AG09319 (cell line): ENCODE data around the gene IPO4.

Source experiments
- DNase-seq: peaks from one replicate; pipeline ENCODE4 v3.0.0-alpha.2; 2010; ENCODE audit warnings: low read depth; ENCODE audit errors: extremely low read depth
- TF ChIP-seq, protein P1 (sequence below): IDR thresholded peaks from 2 replicates; pipeline ENCODE4 v1.5.1; 2011; ENCODE audit warnings: low read depth, mild to moderate bottlenecking, inconsistent platforms, low read length, moderate library complexity

The IPO4 gene

DNA sequence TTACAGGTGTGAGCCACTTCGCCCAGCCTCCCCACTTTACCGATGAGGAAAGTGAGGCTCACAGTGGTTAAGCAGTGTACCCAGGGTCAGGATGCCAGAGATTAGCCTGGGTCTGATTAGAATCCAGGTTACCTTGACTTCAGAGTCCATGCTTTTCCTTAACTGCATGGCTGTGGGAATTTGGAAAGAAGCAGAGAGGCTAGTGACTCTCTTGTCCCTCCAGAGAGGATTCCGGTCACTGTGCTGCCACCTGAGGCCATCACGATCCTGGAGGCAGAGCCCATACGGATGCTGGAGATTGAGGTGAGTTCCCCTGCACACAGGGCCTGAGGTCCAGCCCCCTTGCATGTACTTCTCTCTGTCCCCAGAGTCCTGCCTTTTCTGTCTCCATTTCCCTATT, 12.0 kb downstream of the IPO4 start:
- DNase-seq = no peak
- TF ChIP-seq, protein P1, sequence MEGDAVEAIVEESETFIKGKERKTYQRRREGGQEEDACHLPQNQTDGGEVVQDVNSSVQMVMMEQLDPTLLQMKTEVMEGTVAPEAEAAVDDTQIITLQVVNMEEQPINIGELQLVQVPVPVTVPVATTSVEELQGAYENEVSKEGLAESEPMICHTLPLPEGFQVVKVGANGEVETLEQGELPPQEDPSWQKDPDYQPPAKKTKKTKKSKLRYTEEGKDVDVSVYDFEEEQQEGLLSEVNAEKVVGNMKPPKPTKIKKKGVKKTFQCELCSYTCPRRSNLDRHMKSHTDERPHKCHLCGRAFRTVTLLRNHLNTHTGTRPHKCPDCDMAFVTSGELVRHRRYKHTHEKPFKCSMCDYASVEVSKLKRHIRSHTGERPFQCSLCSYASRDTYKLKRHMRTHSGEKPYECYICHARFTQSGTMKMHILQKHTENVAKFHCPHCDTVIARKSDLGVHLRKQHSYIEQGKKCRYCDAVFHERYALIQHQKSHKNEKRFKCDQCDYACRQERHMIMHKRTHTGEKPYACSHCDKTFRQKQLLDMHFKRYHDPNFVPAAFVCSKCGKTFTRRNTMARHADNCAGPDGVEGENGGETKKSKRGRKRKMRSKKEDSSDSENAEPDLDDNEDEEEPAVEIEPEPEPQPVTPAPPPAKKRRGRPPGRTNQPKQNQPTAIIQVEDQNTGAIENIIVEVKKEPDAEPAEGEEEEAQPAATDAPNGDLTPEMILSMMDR = no peak

GRCh38 chr14:24172871-24173281, 15.7 kb downstream of the IPO4 start:
- no peak for DNase-seq
- TF ChIP-seq, protein P1 = no peak

DNA sequence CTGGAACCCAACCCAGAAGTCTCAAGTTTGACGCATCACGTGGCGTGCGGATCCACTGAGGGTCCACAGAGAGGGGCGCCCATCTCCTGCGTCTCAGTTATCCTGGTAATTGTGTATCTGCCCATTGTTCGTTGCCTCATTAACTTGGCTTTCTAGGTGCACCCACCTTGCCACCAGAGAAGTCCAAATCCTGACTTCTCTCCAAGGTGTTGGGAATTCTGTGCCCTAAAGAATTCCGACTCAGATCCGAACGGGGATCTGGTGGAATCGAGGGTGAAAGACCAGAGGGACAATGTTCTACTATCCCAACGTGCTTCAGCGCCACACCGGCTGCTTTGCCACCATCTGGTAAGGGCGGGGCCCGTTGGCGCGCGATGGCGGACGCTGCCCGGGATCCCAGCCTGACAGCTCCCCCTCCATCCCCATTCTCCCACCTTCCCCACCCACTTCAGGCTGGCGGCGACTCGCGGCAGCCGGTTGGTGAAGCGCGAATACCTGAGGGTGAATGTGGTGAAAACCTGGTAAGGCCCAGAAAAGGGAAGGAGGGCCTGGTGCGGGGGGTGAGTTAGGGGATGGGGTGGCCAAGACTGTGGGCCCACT, 16.3 kb downstream of the IPO4 start:
- DNase-seq = no peak
- TF ChIP-seq, protein P1 = no peak

GRCh38 chr14:24171422-24172260, 17.0 kb downstream of the IPO4 start, which contains the start of gene REC8:
REC8 (plus strand) TSS chr14:24172080; CDS start chr14:24172553, 473 bp downstream.
- TF ChIP-seq, protein P1 = no peak
- DNase-seq = no peak

GRCh38 chr14:24167469-24168114, 21.0 kb downstream of the IPO4 start:
- TF ChIP-seq, protein P1 = no peak
- no peak for DNase-seq

DNA sequence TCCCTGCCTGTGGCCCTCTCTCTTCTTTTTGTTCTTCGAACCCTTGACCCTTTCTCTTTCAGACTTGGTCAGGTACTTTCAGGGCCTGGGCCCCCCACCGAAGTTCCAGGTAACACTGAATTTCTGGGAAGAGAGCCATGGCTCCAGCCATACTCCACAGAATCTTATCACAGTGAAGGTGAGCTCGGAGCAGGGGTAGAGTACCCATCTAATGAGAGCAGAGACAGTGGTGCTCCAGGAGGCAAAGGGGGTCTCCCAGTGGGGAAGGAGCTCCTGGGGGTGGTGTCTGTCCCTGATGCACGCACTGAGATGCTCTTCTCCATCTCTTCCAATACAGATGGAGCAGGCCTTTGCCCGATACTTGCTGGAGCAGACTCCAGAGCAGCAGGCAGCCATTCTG, 22.8 kb downstream of the IPO4 start:
- TF ChIP-seq, protein P1 = no peak
- DNase-seq = no peak
